T-helper 2 cell treated with Interferon-gamma antibody and Interleukin-4, amounts not matched to agents 5 μg/mL and 100 μg/mL, for 36 hours (primary cell): ENCODE data around the gene DOLPP1.

Experiments
- DNase-seq: peaks from one replicate; pipeline ENCODE4 v3.0.0; 2021; ENCODE audit warnings: low spot score
- H3K27ac Mint-ChIP-seq: one replicate; pipeline ENCODE4 v1.8.0; 2021; ENCODE audit warnings: mild to moderate bottlenecking, mixed read lengths
- H3K27me3 Mint-ChIP-seq: one replicate; pipeline ENCODE4 v1.8.0; 2021; ENCODE audit warnings: low read depth, mixed read lengths
- H3K36me3 Mint-ChIP-seq: one replicate; pipeline ENCODE4 v1.8.0; 2021; ENCODE audit warnings: low read depth, mixed read lengths
- H3K4me1 Mint-ChIP-seq: one replicate; pipeline ENCODE4 v1.8.0; 2021; ENCODE audit warnings: low read depth, mixed read lengths
- H3K4me3 Mint-ChIP-seq: one replicate; pipeline ENCODE4 v1.8.0; 2022; ENCODE audit warnings: mild to moderate bottlenecking, moderate library complexity, mixed read lengths
- H3K9me3 Mint-ChIP-seq: one replicate; pipeline ENCODE4 v1.8.0; 2021; ENCODE audit warnings: mixed read lengths

Gene DOLPP1

GRCh38 chr9:129094387-129095169, 13.7 kb downstream of the DOLPP1 start:
- no peak for DNase-seq
- Mint-ChIP-seq H3K4me3 (no peak overlapping the region), H3K36me3 (peaks cover 5% of the 10 kb centered on the region), H3K4me1 (no peaks in the 10 kb centered on the region), H3K9me3 (no peaks in the 10 kb centered on the region), H3K27me3 (no peaks in the 10 kb centered on the region), H3K27ac (no peak overlapping the region)

- Mint-ChIP-seq H3K4me1 (no peaks in the 10 kb centered on the region), H3K27ac (no peak overlapping the region), H3K9me3 (no peaks in the 10 kb centered on the region), H3K36me3 (no peaks in the 10 kb centered on the region), H3K4me3 (no peak overlapping the region), H3K27me3 (no peaks in the 10 kb centered on the region)
- DNase-seq, result no peak
These were observed 14.3 kb downstream of the DOLPP1 start for GRCh38 chr9:129095170-129095667.

- no peaks in the 10 kb centered on the region for H3K36me3 Mint-ChIP-seq
- no peaks in the 10 kb centered on the region for H3K27me3 Mint-ChIP-seq
- no peaks in the 10 kb centered on the region for H3K4me1 Mint-ChIP-seq
- no peak overlapping the region for H3K4me3 Mint-ChIP-seq
- H3K9me3 Mint-ChIP-seq, result no peaks in the 10 kb centered on the region
- DNase-seq, result no peak
- no peak overlapping the region for H3K27ac Mint-ChIP-seq
These were observed 15.0 kb downstream of the DOLPP1 start for GRCh38 chr9:129095908-129096307.

- Mint-ChIP-seq H3K4me3 (no peak overlapping the region), H3K27me3 (no peaks in the 10 kb centered on the region), H3K4me1 (no peaks in the 10 kb centered on the region), H3K36me3 (no peaks in the 10 kb centered on the region), H3K27ac (no peak overlapping the region), H3K9me3 (no peaks in the 10 kb centered on the region)
- DNase-seq, result no peak
These were observed 16.9 kb downstream of the DOLPP1 start for GRCh38 chr9:129097671-129098306.

- Mint-ChIP-seq H3K27ac (no peak overlapping the region), H3K9me3 (no peaks in the 10 kb centered on the region), H3K36me3 (no peaks in the 10 kb centered on the region), H3K27me3 (no peaks in the 10 kb centered on the region), H3K4me1 (no peaks in the 10 kb centered on the region), H3K4me3 (no peak overlapping the region)
- DNase-seq, result no peak
These were observed 17.4 kb downstream of the DOLPP1 start for GRCh38 chr9:129098328-129098727.

- no peak for DNase-seq
- no peaks in the 10 kb centered on the region for H3K4me1 Mint-ChIP-seq
These were observed 19.7 kb downstream of the DOLPP1 start for GRCh38 chr9:129100383-129101169.

GRCh38 chr9:129101279-129101678, 20.4 kb downstream of the DOLPP1 start:
- Mint-ChIP-seq H3K27me3 (no peaks in the 10 kb centered on the region), H3K4me3 (no peak overlapping the region), H3K27ac (no peak overlapping the region), H3K36me3 (no peaks in the 10 kb centered on the region), H3K9me3 (no peaks in the 10 kb centered on the region), H3K4me1 (no peaks in the 10 kb centered on the region)
- DNase-seq, result no peak

More at GRCh38 chr9:129100383-129101169, 19.7 kb downstream of the DOLPP1 start:
- no peak overlapping the region for H3K27ac Mint-ChIP-seq
- H3K27me3 Mint-ChIP-seq, result no peaks in the 10 kb centered on the region
- no peaks in the 10 kb centered on the region for H3K36me3 Mint-ChIP-seq
- H3K4me3 Mint-ChIP-seq, result no peak overlapping the region
- no peaks in the 10 kb centered on the region for H3K9me3 Mint-ChIP-seq

GRCh38 chr9:129102095-129102525, 21.2 kb downstream of the DOLPP1 start:
- H3K9me3 Mint-ChIP-seq, result no peaks in the 10 kb centered on the region
- H3K27ac Mint-ChIP-seq, result no peak overlapping the region
- H3K4me1 Mint-ChIP-seq, result no peaks in the 10 kb centered on the region
- H3K27me3 Mint-ChIP-seq, result no peaks in the 10 kb centered on the region
- no peak for DNase-seq
- no peak overlapping the region for H3K4me3 Mint-ChIP-seq
- no peaks in the 10 kb centered on the region for H3K36me3 Mint-ChIP-seq

- Mint-ChIP-seq H3K27ac (no peak overlapping the region), H3K36me3 (no peaks in the 10 kb centered on the region), H3K4me3 (no peak overlapping the region), H3K9me3 (no peaks in the 10 kb centered on the region), H3K27me3 (no peaks in the 10 kb centered on the region), H3K4me1 (no peaks in the 10 kb centered on the region)
- no peak for DNase-seq
These were observed 22.1 kb downstream of the DOLPP1 start for GRCh38 chr9:129102791-129103594.

- no peak for DNase-seq
- Mint-ChIP-seq H3K4me3 (no peak overlapping the region), H3K27ac (no peak overlapping the region), H3K36me3 (no peaks in the 10 kb centered on the region), H3K4me1 (no peaks in the 10 kb centered on the region), H3K9me3 (no peaks in the 10 kb centered on the region), H3K27me3 (no peaks in the 10 kb centered on the region)
These were observed 22.7 kb downstream of the DOLPP1 start for GRCh38 chr9:129103595-129103965.

GRCh38 chr9:129104051-129104450, 23.1 kb downstream of the DOLPP1 start:
- Mint-ChIP-seq H3K27me3 (no peaks in the 10 kb centered on the region), H3K4me3 (no peak overlapping the region), H3K9me3 (no peaks in the 10 kb centered on the region), H3K27ac (no peak overlapping the region), H3K4me1 (peaks cover 3% of the 10 kb centered on the region), H3K36me3 (no peaks in the 10 kb centered on the region)
- DNase-seq, result no peak

- DNase-seq, result no peak
- H3K27me3 Mint-ChIP-seq, result no peaks in the 10 kb centered on the region
- peaks cover 11% of the 10 kb centered on the region for H3K4me1 Mint-ChIP-seq
- H3K4me3 Mint-ChIP-seq, result no peak overlapping the region
- no peaks in the 10 kb centered on the region for H3K9me3 Mint-ChIP-seq
- no peak overlapping the region for H3K27ac Mint-ChIP-seq
- H3K36me3 Mint-ChIP-seq, result no peaks in the 10 kb centered on the region
These were observed 25.2 kb downstream of the DOLPP1 start for GRCh38 chr9:129105857-129106694.

GRCh38 chr9:129107651-129108050, 26.7 kb downstream of the DOLPP1 start:
- Mint-ChIP-seq H3K9me3 (no peaks in the 10 kb centered on the region), H3K27ac (no peak overlapping the region), H3K36me3 (no peaks in the 10 kb centered on the region), H3K4me3 (no peak overlapping the region), H3K27me3 (no peaks in the 10 kb centered on the region), H3K4me1 (peaks cover 17% of the 10 kb centered on the region)
- no peak for DNase-seq
